ENCODE data around the gene PRR20C. TPM values are rescaled to one million over a fixed set of nuclear protein-coding genes. Genes with fewer than 3 reads are reported as not detected.
"Not testable (repeated sequence)": the region's sequence is repeated elsewhere in the genome, so short reads cannot be mapped to it uniquely, and the experiment has no call there.

PRR20C gene
- total and polyA plus RNA-seq, 2 of the 4 experiments (the other 2 are of a cell fraction) = not detected

DNA sequence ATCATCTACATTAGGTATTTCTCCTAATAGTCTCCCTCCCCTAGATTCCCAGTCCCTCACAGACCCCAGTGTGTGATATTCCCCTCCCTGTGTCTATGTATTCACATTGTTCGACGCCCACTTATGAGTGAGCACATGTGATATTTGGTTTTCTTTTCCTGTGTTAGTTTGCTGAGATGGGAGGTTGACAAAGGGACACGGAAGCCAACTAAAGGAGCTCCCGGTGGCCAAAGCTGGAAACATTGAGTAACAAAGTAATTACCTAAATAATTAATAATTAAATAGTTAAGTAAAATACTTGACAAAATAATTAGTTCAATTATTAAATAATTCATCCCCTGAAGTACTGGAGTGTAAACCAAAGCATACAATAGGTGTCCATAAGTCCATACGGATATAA is 14.9 kb upstream of the PRR20C start:
- H3K14ac ChIP-seq (replicated peaks; ENCODE audit: low read depth, low read length) = no peak overlapping the region
- H2AFZ ChIP-seq (replicated peaks; ENCODE audit: low read length, poor library complexity) = no peak overlapping the region
- no peak overlapping the region for H3K27ac ChIP-seq (ENCODE audit: insufficient read depth, low read length)
- H3K4ac ChIP-seq (ENCODE audit: low read depth, low read length) = no peak overlapping the region
- ChIA-PET POLR2A (ENCODE audit: unreplicated experiment) (no interaction called here), CTCF (no interaction called here)
- TF ChIP-seq SMC3 (IDR thresholded peaks at IDR 0.05; ENCODE audit: low read depth, low read length) = no peak
- no peak for TF ChIP-seq CHD1 (IDR thresholded peaks at IDR 0.05; ENCODE audit: low read depth, low read length)
- DNase-seq (no peak), ATAC-seq (ENCODE audit: low read depth) (no peak)
- no peak overlapping the region for H3K4me2 ChIP-seq (ENCODE audit: low read depth, low read length)
- H3K9ac ChIP-seq (ENCODE audit: low read depth, low read length) = no peak overlapping the region
- BruUV-seq (replicated peaks) = no TSS peak
- H3K9me1 ChIP-seq (ENCODE audit: insufficient read depth, low read length) = no peaks in the 10 kb centered on the region
- H3K9me3 ChIP-seq (ENCODE audit: control insufficient read depth, insufficient read depth, low read length) = 0 out of 2 replicates have a peak, but pooled peaks cover 2% of the 10 kb centered on the region
- no peak overlapping the region for H3K4me3 ChIP-seq (ENCODE audit: insufficient read depth, low read depth, low read length)
- H2AK5ac ChIP-seq (ENCODE audit: low read depth, low read length) = no peak overlapping the region
- H4K91ac ChIP-seq (ENCODE audit: insufficient read depth, low read depth, low read length) = no peak overlapping the region
- no peak overlapping the region for H2BK20ac ChIP-seq (ENCODE audit: low read depth, low read length)
- H3K23ac ChIP-seq (ENCODE audit: low read depth, low read length) = no peak overlapping the region
- H2AK9ac ChIP-seq (replicated peaks; ENCODE audit: low read depth, low read length, poor library complexity) = no peak overlapping the region
- no CpG with 5 or more reads among the region's 5 CpGs for WGBS, 2 experiments (ENCODE audit: extremely low coverage in 2 of 2, insufficient read length in 1 of 2)
- H2BK120ac ChIP-seq (ENCODE audit: low read depth, low read length) = no peak overlapping the region
- H4K20me1 ChIP-seq (ENCODE audit: insufficient read depth, low read length) = no peaks in the 10 kb centered on the region
- no peaks in the 10 kb centered on the region for H3K4me1 ChIP-seq (ENCODE audit: control insufficient read depth, insufficient read depth, low read length)
- no peak overlapping the region for H2BK15ac ChIP-seq (ENCODE audit: low read depth, low read length)
- no peak overlapping the region for H4K8ac ChIP-seq (ENCODE audit: low read depth in 2 of 2, low read length in 2 of 2)
- no peak overlapping the region for H4K5ac ChIP-seq (ENCODE audit: low read depth, low read length)
- H3K27me3 ChIP-seq (ENCODE audit: control insufficient read depth, insufficient read depth, low read length) = no peaks in the 10 kb centered on the region
- in situ Hi-C loops (cut with MboI; ENCODE audit: low sequenced_read_pairs) (no loop called here), intact Hi-C loops (cut with micrococcal nuclease) (no loop called here), dilution Hi-C loops (cut with HindIII; ENCODE audit: low sequenced_read_pairs, unreplicated experiment) (no loop called here)
- H3K79me1 ChIP-seq (ENCODE audit: low read depth in 1 of 2, low read length in 2 of 2) = no peaks in the 10 kb centered on the region
- no peak overlapping the region for H3K56ac ChIP-seq (ENCODE audit: extremely low read depth, insufficient read depth, low read length)
- H3K36me3 ChIP-seq (ENCODE audit: control insufficient read depth, insufficient read depth, low read length) = no peaks in the 10 kb centered on the region
- H2BK5ac ChIP-seq (ENCODE audit: low read depth, low read length, poor library complexity, severe bottlenecking) = no peak overlapping the region
- H3K18ac ChIP-seq (ENCODE audit: low read depth, low read length) = no peak overlapping the region

DNA sequence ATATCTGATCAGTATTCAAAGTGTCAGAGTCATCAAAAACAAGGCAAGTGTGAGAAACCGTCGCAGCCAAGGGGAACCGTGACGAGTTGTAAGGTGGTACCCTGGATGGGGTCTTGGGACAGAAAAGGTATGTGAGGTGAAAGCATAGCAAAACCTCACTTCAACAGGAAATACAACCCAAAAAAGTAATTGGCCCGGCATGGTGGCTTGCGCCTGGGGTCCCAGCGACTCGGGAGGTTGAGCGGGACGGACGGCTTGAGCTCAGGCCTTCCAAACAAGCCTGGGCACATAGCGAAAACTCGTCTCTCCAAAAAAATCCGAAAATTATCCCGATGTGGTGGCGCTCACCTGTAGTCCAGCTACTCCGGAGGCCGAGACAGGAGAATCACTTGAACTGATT is 14.1 kb upstream of the PRR20C start:
- H3K23ac ChIP-seq (ENCODE audit: low read depth, low read length); H2BK20ac ChIP-seq (ENCODE audit: low read depth, low read length); intact Hi-C loops (cut with micrococcal nuclease); H2AFZ ChIP-seq (replicated peaks; ENCODE audit: low read length, poor library complexity); H4K5ac ChIP-seq (ENCODE audit: low read depth, low read length); H3K18ac ChIP-seq (ENCODE audit: low read depth, low read length); H3K9ac ChIP-seq (ENCODE audit: low read depth, low read length); H2BK15ac ChIP-seq (ENCODE audit: low read depth, low read length); H2BK5ac ChIP-seq (ENCODE audit: low read depth, low read length, poor library complexity, severe bottlenecking); CTCF ChIA-PET; POLR2A ChIA-PET (ENCODE audit: unreplicated experiment); H3K79me1 ChIP-seq (ENCODE audit: low read depth in 1 of 2, low read length in 2 of 2); H2AK9ac ChIP-seq (replicated peaks; ENCODE audit: low read depth, low read length, poor library complexity); H3K4me1 ChIP-seq (ENCODE audit: control insufficient read depth, insufficient read depth, low read length); H3K14ac ChIP-seq (replicated peaks; ENCODE audit: low read depth, low read length); H2BK120ac ChIP-seq (ENCODE audit: low read depth, low read length); H4K20me1 ChIP-seq (ENCODE audit: insufficient read depth, low read length); DNase-seq; H4K91ac ChIP-seq (ENCODE audit: insufficient read depth, low read depth, low read length); H3K4me2 ChIP-seq (ENCODE audit: low read depth, low read length); H4K8ac ChIP-seq (ENCODE audit: low read depth in 2 of 2, low read length in 2 of 2); H3K27me3 ChIP-seq (ENCODE audit: control insufficient read depth, insufficient read depth, low read length); H2AK5ac ChIP-seq (ENCODE audit: low read depth, low read length); BruUV-seq (replicated peaks); H3K4ac ChIP-seq (ENCODE audit: low read depth, low read length); H3K9me1 ChIP-seq (ENCODE audit: insufficient read depth, low read length); H3K4me3 ChIP-seq (ENCODE audit: insufficient read depth, low read depth, low read length); in situ Hi-C loops (cut with MboI; ENCODE audit: low sequenced_read_pairs); H3K56ac ChIP-seq (ENCODE audit: extremely low read depth, insufficient read depth, low read length); ATAC-seq (ENCODE audit: low read depth); H3K27ac ChIP-seq (ENCODE audit: insufficient read depth, low read length); dilution Hi-C loops (cut with HindIII; ENCODE audit: low sequenced_read_pairs, unreplicated experiment); H3K36me3 ChIP-seq (ENCODE audit: control insufficient read depth, insufficient read depth, low read length); H3K9me3 ChIP-seq (ENCODE audit: control insufficient read depth, insufficient read depth, low read length): not testable (repeated sequence)
- no CpG with 5 or more reads among the region's 18 CpGs for WGBS, 2 experiments (ENCODE audit: extremely low coverage in 2 of 2, insufficient read length in 1 of 2)
